RWPE2 (cell line): ENCODE measurements around the gene TRIP12.

Experiments used
- ATAC-seq: fragments of 200-7000 bp; cut with Tn5 transposase; 3 replicates; pipeline ENCODE4 v1.9.1; 2021; ENCODE audit warnings: low read depth
- DNase-seq: peaks from one replicate; pipeline ENCODE4 v3.0.0-alpha.2; 2020; ENCODE audit warnings: low spot score
- H3K27ac ChIP-seq: fragments of 450-650 bp; 2 replicates; pipeline ENCODE4 v1.5.1; 2017; ENCODE audit warnings: mild to moderate bottlenecking; ENCODE audit not compliant: poor library complexity, severe bottlenecking
- H3K27me3 ChIP-seq: fragments of 250-450 bp; sonication (Bioruptor Pico); 2 replicates; pipeline ENCODE4 v1.5.1; 2021; ENCODE audit warnings: mild to moderate bottlenecking, moderate library complexity; ENCODE audit not compliant: insufficient read depth, poor library complexity, severe bottlenecking
- H3K36me3 ChIP-seq: fragments of 250-450 bp; sonication (Bioruptor Pico); 2 replicates; pipeline ENCODE4 v1.5.1; 2020; ENCODE audit warnings: low read depth, mild to moderate bottlenecking, moderate library complexity
- H3K4me1 ChIP-seq: fragments of 250-450 bp; sonication (Bioruptor Pico); 2 replicates; pipeline ENCODE4 v1.5.1; 2021; ENCODE audit warnings: mild to moderate bottlenecking, moderate library complexity; ENCODE audit not compliant: insufficient read depth, poor library complexity, severe bottlenecking
- H3K4me3 ChIP-seq: fragments of 250-450 bp; sonication (Bioruptor Pico); 2 replicates; pipeline ENCODE4 v1.5.1; 2021; ENCODE audit warnings: mild to moderate bottlenecking, moderate library complexity; ENCODE audit not compliant: severe bottlenecking
- H3K9me3 ChIP-seq: fragments of 250-450 bp; sonication (Bioruptor Pico); 2 replicates; pipeline ENCODE4 v1.5.1; 2021; ENCODE audit warnings: mild to moderate bottlenecking, moderate library complexity; ENCODE audit not compliant: severe bottlenecking
- TF ChIP-seq, protein P1 (sequence below): fragments of 450-650 bp; IDR thresholded peaks from one replicate; pipeline ENCODE4 v1.5.1; 2017; ENCODE audit warnings: mild to moderate bottlenecking, moderate library complexity; ENCODE audit not compliant: poor library complexity, severe bottlenecking

The TRIP12 gene

DNA sequence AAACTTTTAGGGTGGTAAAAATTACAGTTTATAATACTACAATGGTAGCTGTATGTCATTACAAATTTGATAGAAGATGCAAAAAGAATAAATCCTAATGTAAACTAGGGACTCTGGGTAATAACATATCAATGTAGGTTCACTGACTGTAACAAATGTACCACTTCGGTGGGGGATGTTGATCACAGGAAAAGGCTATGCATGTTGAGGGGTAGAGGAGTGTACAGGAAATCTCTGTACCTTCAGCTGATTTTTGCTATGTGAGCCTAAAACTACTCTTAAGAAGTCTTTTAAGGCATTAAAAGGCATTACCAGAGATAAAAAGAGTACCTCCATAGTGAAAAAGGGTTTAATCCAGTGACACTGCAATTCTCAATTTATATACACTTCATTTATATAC lies 25.0 kb downstream of the TRIP12 start:
- Histone ChIP-seq H3K4me3 (no peak overlapping the region), H3K9me3 (no peaks in the 10 kb centered on the region), H3K4me1 (peaks cover 7% of the 10 kb centered on the region), H3K36me3 (peaks cover 32% of the 10 kb centered on the region), H3K27me3 (no peaks in the 10 kb centered on the region), H3K27ac (no peak overlapping the region)
- DNase-seq (no peak), ATAC-seq (no peak)
- TF ChIP-seq, protein P1, sequence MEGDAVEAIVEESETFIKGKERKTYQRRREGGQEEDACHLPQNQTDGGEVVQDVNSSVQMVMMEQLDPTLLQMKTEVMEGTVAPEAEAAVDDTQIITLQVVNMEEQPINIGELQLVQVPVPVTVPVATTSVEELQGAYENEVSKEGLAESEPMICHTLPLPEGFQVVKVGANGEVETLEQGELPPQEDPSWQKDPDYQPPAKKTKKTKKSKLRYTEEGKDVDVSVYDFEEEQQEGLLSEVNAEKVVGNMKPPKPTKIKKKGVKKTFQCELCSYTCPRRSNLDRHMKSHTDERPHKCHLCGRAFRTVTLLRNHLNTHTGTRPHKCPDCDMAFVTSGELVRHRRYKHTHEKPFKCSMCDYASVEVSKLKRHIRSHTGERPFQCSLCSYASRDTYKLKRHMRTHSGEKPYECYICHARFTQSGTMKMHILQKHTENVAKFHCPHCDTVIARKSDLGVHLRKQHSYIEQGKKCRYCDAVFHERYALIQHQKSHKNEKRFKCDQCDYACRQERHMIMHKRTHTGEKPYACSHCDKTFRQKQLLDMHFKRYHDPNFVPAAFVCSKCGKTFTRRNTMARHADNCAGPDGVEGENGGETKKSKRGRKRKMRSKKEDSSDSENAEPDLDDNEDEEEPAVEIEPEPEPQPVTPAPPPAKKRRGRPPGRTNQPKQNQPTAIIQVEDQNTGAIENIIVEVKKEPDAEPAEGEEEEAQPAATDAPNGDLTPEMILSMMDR, result no peak

DNA sequence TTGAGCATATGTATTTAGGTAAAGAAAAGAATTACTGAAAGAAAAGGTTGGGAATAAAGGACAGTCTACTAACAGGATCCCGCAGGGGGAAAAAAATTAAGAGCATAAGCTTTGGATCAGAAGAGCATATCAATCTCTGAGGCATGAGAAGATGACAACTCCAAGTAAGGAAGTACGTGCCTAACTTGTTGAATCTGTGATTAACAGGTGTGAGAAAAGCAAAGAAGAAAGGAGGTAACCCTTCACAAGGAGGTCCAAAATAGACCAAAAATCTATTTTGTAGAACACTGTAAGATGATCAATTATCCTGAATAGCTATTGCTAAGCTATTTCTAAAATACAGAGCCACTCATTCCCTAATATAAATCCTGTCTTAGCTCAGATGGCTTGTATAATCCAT lies 32.8 kb downstream of the TRIP12 start:
- Histone ChIP-seq H3K36me3 (peaks cover 30% of the 10 kb centered on the region), H3K9me3 (no peaks in the 10 kb centered on the region), H3K4me1 (peaks cover 11% of the 10 kb centered on the region), H3K27ac (no peak overlapping the region), H3K4me3 (no peak overlapping the region), H3K27me3 (no peaks in the 10 kb centered on the region)
- TF ChIP-seq, protein P1, result no peak
- no peak for DNase-seq
- ATAC-seq, result no peak

DNA sequence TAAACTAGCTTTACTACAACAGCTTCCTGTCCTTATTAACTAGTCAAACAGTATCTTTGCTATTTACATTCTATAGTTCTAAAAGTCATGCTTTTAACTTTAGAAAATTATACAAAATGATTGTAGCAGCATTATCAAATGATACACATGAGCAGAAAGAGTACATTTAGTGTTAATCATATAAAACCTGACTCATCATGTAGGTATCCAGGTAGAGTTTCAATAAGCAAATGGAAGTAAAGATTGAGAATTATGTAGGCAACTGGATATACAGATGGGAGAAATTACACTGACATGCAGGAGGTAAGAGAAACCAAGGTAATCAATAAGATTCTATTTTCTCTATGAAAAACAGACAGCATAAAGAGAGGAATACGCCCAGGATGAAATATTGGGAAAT lies 33.8 kb downstream of the TRIP12 start:
- Histone ChIP-seq H3K9me3 (no peaks in the 10 kb centered on the region), H3K36me3 (peaks cover 30% of the 10 kb centered on the region), H3K27me3 (no peaks in the 10 kb centered on the region), H3K4me3 (no peak overlapping the region), H3K27ac (no peak overlapping the region), H3K4me1 (peaks cover 11% of the 10 kb centered on the region)
- ATAC-seq (peak; percentile 87), DNase-seq (no peak)
- TF ChIP-seq, protein P1, result no peak

DNA sequence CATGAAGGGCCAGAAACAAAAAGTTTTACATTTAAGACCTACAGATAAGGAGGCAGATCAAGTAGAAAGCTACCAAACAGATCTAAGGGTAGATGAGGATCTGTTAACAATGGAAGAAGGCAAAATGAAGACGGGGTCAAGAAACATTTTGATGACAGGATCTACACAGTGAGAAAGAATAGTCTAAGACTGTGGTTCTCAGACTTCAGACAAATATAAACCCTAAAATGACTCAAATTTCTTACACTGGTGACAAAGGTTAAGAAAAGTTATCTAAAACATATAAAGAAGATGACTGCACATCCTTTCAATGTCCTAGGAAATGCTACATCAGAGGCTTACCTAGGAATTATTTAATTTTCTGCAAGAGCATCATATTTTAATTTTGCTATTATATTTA lies 34.4 kb downstream of the TRIP12 start:
- Histone ChIP-seq H3K4me3 (no peak overlapping the region), H3K27me3 (no peaks in the 10 kb centered on the region), H3K27ac (no peak overlapping the region), H3K36me3 (peaks cover 30% of the 10 kb centered on the region), H3K9me3 (no peaks in the 10 kb centered on the region), H3K4me1 (peaks cover 11% of the 10 kb centered on the region)
- DNase-seq, result no peak
- no peak for ATAC-seq
- TF ChIP-seq, protein P1, result no peak

DNA sequence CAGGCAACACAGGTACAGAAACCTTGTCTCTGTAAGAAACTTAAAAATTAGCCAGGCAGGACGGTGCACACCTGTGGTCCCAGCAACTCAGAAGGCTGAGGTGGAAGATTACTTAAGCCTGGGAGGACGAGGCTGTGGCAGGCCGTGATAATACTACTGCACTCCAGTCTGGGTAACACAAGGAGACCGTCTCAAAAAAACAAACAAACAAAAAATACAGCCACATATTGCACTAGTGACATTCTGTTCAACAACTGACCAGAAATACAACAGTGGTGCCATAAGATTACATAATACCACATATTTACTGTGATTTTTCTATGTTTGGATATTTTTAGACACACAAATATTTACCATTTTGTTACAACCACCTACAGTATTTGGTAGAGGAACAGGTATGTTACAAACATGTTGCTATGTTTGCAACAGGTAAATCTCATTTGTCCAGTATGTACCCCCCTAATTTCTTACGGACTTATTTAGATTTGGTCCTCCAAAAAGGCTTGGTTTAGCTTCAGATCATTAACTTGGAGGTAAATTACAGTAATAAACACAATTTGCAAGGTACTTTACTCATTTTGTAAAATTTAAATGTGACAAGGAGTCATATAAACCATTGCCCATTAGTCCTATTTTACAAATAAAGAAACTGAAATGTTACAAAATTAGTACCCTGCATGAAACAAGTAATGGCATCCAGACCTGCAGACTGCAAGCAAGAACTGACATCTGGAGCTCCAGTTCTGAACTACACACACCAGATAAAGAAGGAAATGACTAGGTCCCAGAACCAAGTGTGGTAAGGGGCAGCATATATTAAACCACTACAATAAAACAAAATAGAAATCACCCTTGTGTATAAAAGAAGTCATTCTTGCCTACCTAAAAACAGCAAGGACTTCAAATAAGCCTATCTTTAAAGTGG lies 36.8 kb downstream of the TRIP12 start:
- Histone ChIP-seq H3K27ac (no peak overlapping the region), H3K4me1 (peaks cover 11% of the 10 kb centered on the region), H3K27me3 (no peaks in the 10 kb centered on the region), H3K9me3 (no peaks in the 10 kb centered on the region), H3K36me3 (peaks cover 40% of the 10 kb centered on the region), H3K4me3 (no peak overlapping the region)
- DNase-seq, result no peak
- no peak for ATAC-seq
- TF ChIP-seq, protein P1, result no peak
